Measurements from ENCODE around the gene GINS2. TPM values are rescaled to one million over a fixed set of nuclear protein-coding genes. Genes with fewer than 3 reads are reported as not detected.

GINS2 gene
- total and polyA plus RNA-seq, 9 donors: 0.23 to 1.6 (median 1.4) TPM

DNA sequence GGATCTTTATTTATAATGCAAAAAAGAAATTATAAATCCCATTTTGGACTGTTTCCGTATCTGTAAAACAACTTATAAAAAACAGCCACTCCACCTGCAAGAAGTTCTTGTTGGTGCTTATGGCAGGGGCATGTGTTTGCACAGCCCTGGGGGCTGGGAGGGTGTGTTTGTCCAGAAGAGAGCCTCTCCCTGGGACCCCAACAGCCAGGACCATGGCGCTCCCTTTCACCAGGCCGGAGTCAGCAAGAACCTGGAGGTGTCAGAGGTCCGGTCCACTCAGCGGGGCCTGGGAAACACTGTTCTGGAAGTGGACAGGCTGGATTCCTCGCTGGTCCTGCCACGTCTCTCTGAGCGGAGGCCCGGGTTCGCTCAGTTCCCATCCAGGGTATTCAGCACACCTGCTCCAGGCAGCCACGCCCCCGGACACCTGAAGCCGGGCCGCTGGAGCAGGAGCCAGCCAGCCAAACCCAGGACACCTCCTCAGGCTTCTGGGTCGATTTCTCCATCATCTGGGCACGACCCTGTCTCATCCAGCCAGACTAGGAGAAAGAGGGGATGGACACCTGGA is 18.9 kb upstream of the GINS2 start:
- 79 to 82% (median 81%) methylated on average over 16 of the region's 16 CpGs for WGBS, 3 donors
- Histone ChIP-seq H3K27ac (no peak overlapping the region), H3K9me3 (no peaks in the 10 kb centered on the region), H3K4me3 (no peak overlapping the region), H3K27me3 (no peaks in the 10 kb centered on the region), H3K36me3 (no peaks in the 10 kb centered on the region), H3K4me1 (ENCODE audit: insufficient read depth) (no peaks in the 10 kb centered on the region)
- no peak for DNase-seq
- TF ChIP-seq POLR2A (IDR thresholded peaks at IDR 0.05) (no peak), CTCF (IDR thresholded peaks at IDR 0.05) (no peak), EP300 (IDR thresholded peaks at IDR 0.05) (no peak)
- intact Hi-C loops (cut with DNase I): no loop called here

- no peak overlapping the region for H3K27ac ChIP-seq
- H3K4me3 ChIP-seq: no peak overlapping the region
- H3K36me3 ChIP-seq: no peaks in the 10 kb centered on the region
- no peaks in the 10 kb centered on the region for H3K27me3 ChIP-seq
- 89 to 94% (median 90%) methylated on average over 11 of the region's 11 CpGs for WGBS, 3 donors
- intact Hi-C loops (cut with DNase I): no loop called here
- DNase-seq: no peak
- no peaks in the 10 kb centered on the region for H3K4me1 ChIP-seq (ENCODE audit: insufficient read depth)
- H3K9me3 ChIP-seq: no peaks in the 10 kb centered on the region
- TF ChIP-seq POLR2A (IDR thresholded peaks at IDR 0.05): no peak
- TF ChIP-seq EP300 (IDR thresholded peaks at IDR 0.05): no peak
- TF ChIP-seq CTCF (IDR thresholded peaks at IDR 0.05): no peak
These were observed 17.8 kb upstream of the GINS2 start for GRCh38 chr16:85706449-85707034.

- no peaks in the 10 kb centered on the region for H3K9me3 ChIP-seq
- no peak for DNase-seq
- intact Hi-C loops (cut with DNase I): no loop called here
- no peaks in the 10 kb centered on the region for H3K27me3 ChIP-seq
- WGBS, 3 donors: 89 to 92% (median 92%) methylated on average over 19 to 20 of the region's 20 CpGs
- no peak for TF ChIP-seq EP300 (IDR thresholded peaks at IDR 0.05)
- H3K4me1 ChIP-seq (ENCODE audit: insufficient read depth): no peaks in the 10 kb centered on the region
- H3K4me3 ChIP-seq: no peak overlapping the region
- no peak overlapping the region for H3K27ac ChIP-seq
- no peaks in the 10 kb centered on the region for H3K36me3 ChIP-seq
These were observed 16.4 kb upstream of the GINS2 start for GRCh38 chr16:85704900-85705846.

DNA sequence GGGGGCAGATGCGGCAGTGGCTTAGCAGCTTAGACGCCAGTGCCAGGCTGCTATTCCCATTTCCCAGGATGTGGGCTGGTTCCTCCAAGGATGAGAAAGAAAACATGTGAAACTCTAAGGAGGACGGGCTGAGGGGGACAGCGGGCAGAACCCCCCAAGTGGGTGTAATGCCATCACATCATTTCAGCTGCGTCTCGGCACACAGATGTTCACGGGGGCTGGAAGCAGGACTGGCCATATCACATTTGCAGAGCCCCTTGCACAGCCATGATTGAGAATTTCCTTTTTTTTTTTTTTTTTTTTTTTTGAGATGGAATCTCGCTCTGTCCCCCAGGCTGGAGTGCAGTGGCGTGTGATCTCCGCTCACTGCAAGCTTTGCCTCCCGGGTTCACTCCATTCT is 15.3 kb upstream of the GINS2 start:
- H3K27ac ChIP-seq: no peak overlapping the region
- no peak for DNase-seq
- H3K9me3 ChIP-seq: no peaks in the 10 kb centered on the region
- no peaks in the 10 kb centered on the region for H3K36me3 ChIP-seq
- no peaks in the 10 kb centered on the region for H3K27me3 ChIP-seq
- H3K4me3 ChIP-seq: no peak overlapping the region
- 86 to 95% (median 90%) methylated on average over 11 of the region's 11 CpGs for WGBS, 3 donors
- intact Hi-C loops (cut with DNase I): no loop called here
- H3K4me1 ChIP-seq (ENCODE audit: insufficient read depth): no peaks in the 10 kb centered on the region
- TF ChIP-seq POLR2A (IDR thresholded peaks at IDR 0.05): no peak
- TF ChIP-seq EP300 (IDR thresholded peaks at IDR 0.05): no peak

GRCh38 chr16:85699628-85700027 is 10.9 kb upstream of the GINS2 start:
- no peaks in the 10 kb centered on the region for H3K9me3 ChIP-seq
- H3K27me3 ChIP-seq: no peaks in the 10 kb centered on the region
- intact Hi-C loops (cut with DNase I): no loop called here
- H3K4me3 ChIP-seq: no peak overlapping the region
- no peak for DNase-seq
- H3K36me3 ChIP-seq: no peaks in the 10 kb centered on the region
- no peaks in the 10 kb centered on the region for H3K4me1 ChIP-seq (ENCODE audit: insufficient read depth)
- TF ChIP-seq EP300 (IDR thresholded peaks at IDR 0.05) (no peak), CTCF (IDR thresholded peaks at IDR 0.05) (no peak), POLR2A (IDR thresholded peaks at IDR 0.05) (no peak)
- H3K27ac ChIP-seq: no peak overlapping the region
- 29 to 52% (median 35%) methylated on average over 7 of the region's 7 CpGs for WGBS, 3 donors

Data from ovary (tissue), 9 donors.